Astrocyte of the spinal cord (primary cell): ENCODE results near the gene SHISA6.

Experiments used
- DNase-seq: peaks from one replicate; pipeline ENCODE4 v3.0.0; 2011; ENCODE audit warnings: low read depth, low spot score
- H3K4me3 ChIP-seq: 2 replicates; pipeline ENCODE4 v1.5.1; 2011; ENCODE audit warnings: low read depth, mild to moderate bottlenecking, low read length, moderate library complexity
- in situ Hi-C: cut with HindIII; loops from 2 replicates; pipeline ENCODE4 v1.10.0; 2017; ENCODE audit warnings: low sequenced_read_pairs
- TF ChIP-seq, protein P1 (sequence below): IDR thresholded peaks from 2 replicates; pipeline ENCODE4 v1.5.1; 2012; ENCODE audit warnings: low read depth, mild to moderate bottlenecking, low read length, inconsistent platforms

Gene SHISA6

DNA sequence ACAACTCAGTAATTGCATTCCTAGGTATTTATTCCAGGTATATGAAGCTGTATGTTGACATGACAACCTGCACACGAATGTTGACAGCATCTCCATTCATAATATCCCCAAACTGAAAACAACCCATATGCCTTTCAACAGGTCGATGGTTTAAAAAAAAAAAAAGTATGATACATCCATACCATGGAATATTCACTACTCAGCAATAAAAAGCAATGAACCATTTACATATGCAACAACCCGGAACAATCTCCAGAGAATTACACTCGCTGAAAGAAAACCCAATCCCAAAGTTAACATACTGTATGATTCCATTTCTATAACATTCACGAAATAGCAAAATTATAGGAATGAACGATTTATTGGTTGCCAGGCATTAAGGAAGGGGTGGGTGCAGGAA, 304.0 kb downstream of the SHISA6 start:
- in situ Hi-C loops = no loop called here
- no peak for DNase-seq
- TF ChIP-seq, protein P1, sequence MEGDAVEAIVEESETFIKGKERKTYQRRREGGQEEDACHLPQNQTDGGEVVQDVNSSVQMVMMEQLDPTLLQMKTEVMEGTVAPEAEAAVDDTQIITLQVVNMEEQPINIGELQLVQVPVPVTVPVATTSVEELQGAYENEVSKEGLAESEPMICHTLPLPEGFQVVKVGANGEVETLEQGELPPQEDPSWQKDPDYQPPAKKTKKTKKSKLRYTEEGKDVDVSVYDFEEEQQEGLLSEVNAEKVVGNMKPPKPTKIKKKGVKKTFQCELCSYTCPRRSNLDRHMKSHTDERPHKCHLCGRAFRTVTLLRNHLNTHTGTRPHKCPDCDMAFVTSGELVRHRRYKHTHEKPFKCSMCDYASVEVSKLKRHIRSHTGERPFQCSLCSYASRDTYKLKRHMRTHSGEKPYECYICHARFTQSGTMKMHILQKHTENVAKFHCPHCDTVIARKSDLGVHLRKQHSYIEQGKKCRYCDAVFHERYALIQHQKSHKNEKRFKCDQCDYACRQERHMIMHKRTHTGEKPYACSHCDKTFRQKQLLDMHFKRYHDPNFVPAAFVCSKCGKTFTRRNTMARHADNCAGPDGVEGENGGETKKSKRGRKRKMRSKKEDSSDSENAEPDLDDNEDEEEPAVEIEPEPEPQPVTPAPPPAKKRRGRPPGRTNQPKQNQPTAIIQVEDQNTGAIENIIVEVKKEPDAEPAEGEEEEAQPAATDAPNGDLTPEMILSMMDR = no peak

DNA sequence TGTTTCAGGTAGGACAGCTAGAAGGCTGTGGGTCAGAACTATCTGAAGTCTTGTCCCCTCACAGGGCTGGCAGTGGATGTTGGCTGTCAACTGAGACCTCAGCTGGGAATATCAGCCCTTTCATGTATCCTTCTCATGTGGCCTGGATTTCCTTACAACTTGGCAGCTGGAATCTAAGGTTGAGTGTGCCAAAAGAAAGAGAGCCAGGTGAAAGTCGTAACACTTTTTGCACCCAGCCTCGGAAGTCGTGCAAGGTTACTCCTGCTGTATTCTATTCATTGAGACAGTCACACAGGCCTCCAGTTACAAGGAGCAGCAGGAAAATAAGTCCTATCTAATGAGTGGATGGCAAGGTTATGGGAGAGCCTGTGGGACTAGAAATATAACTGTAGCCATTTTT, 304.7 kb downstream of the SHISA6 start:
- DNase-seq = no peak
- no peak overlapping the region for H3K4me3 ChIP-seq
- in situ Hi-C loops = no loop called here
- TF ChIP-seq, protein P1 = no peak

More for the DNA sequence above, 304.0 kb downstream of the SHISA6 start:
- H3K4me3 ChIP-seq = no peak overlapping the region

DNA sequence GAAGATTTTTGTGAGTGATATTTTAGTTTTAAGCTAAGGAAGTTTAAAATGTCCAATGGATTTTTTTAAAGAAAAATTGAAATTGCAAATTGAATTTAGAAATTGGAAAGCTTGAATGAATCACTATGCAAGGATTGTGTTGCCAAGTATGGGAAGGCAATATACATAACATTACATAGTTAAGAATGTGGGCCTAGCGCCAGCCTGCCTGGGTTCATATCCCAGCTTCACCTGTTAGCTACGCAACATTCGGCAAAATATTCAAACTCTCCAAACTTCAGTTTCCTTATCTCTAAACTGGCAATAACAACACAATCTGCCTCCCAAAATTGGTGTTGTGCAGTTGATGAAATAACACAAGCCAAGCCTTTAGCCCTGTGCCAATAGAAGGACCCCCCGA, 306.8 kb downstream of the SHISA6 start:
- no peak for DNase-seq
- H3K4me3 ChIP-seq = no peak overlapping the region

DNA sequence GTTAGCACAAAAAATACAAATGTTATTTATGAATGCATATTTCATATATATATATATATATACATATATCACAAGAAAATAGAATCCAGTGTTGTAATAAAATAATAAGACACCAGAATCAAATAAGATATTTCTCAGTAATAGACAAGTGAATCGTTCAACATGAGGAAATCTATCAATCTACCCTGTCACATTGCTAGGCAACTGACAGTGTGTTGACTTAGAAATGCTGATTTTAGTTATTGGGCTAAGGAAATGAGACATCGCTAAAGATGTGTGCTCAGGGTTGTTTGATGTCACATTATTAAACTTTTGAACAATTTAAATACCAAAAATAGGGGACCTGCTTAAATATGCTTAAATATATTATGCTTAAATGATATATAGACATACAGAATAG, 307.4 kb downstream of the SHISA6 start:
- H3K4me3 ChIP-seq = no peak overlapping the region
- in situ Hi-C loops = no loop called here
- TF ChIP-seq, protein P1 = no peak
- DNase-seq = no peak

More for the DNA sequence above, 306.8 kb downstream of the SHISA6 start:
- in situ Hi-C loops = no loop called here
- TF ChIP-seq, protein P1 = no peak

DNA sequence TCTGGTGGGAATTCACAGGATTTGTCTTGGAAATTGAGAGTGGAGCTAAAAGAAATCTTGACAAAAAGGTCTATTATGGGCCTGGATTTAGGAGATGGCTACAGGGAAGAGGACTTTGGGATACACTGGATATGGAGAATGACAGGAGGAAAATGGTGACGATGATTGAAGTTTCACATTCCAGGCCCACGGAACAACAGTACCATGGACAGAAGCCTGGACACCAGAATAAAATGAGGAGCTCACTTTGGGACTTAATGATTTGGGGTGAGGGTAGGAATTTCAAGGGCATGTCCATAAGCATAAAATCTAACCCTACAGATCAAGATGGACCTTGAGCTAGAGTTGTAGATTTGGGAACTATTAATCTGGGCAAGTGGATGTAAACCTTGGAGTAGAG, 309.4 kb downstream of the SHISA6 start:
- TF ChIP-seq, protein P1 = no peak
- H3K4me3 ChIP-seq = no peak overlapping the region
- no peak for DNase-seq
- in situ Hi-C loops = no loop called here

DNA sequence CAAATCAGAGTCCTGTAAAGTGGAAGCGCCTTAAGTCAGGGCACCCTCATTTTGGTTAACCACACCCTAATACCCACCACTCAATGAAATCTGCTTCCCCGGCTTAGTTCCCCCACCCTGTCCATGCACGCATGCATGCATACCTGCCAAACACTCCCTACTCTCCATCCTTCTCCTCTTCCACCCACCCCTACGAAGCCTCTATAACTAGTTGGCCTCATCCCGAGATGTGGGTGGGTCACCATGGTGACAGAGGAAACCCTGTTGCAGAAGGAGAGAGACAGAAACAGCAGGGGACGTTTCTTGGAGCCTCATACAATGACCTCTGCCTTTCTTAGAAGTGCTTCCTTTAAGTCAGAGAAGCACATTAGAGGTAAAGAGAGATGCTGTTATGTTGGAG, 310.4 kb downstream of the SHISA6 start:
- in situ Hi-C loops = no loop called here
- TF ChIP-seq, protein P1 = no peak
- DNase-seq = no peak
- H3K4me3 ChIP-seq = no peak overlapping the region

DNA sequence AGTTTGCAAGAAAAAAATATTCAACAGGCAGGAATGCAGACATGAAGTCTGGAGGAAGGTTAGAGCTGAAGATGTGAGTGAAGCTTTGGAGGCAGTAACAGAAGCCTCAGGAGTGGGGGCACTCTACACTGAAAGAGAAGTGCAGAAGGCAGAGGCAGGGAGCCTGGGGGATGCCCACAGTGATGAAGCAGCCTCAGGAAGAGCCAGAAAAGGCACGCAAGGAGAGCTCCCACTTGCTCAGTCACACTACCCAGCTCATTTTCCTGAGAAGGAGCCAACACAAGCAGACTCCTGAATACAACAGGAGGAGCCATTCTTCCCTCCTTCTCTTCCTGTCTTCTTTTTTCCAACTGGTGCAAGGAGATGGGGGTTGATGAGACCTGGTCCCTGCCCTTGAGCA, 312.1 kb downstream of the SHISA6 start:
- TF ChIP-seq, protein P1 = no peak
- no peak overlapping the region for H3K4me3 ChIP-seq
- DNase-seq = no peak
- in situ Hi-C loops = no loop called here
